Measurements from ENCODE around the gene CEL.

DNA sequence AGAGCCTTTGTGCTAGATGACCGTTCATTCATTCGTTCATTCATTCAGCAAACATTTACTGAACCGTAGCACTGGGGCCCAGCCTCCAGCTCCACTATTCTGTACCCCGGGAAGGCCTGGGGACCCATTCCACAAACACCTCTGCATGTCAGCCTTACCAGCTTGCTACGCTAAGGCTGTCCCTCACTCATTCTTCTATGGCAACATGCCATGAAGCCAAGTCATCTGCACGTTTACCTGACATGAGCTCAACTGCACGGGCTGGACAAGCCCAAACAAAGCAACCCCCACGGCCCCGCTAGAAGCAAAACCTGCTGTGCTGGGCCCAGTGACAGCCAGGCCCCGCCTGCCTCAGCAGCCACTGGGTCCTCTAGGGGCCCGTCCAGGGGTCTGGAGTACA, 6.0 kb downstream of the CEL start:
- TF ChIP-seq POLR2A (IDR thresholded peaks at IDR 0.05; ENCODE audit: borderline replicate concordance, extremely low read depth, insufficient read depth, insufficient read length), result no peak
- TF ChIP-seq EZH2 (IDR thresholded peaks at IDR 0.05), result no peak
